ENCODE results near the gene TMOD1.
A peak's percentile ranks its signal among the peaks of the same experiment; 100 is the strongest.

Gene TMOD1

DNA sequence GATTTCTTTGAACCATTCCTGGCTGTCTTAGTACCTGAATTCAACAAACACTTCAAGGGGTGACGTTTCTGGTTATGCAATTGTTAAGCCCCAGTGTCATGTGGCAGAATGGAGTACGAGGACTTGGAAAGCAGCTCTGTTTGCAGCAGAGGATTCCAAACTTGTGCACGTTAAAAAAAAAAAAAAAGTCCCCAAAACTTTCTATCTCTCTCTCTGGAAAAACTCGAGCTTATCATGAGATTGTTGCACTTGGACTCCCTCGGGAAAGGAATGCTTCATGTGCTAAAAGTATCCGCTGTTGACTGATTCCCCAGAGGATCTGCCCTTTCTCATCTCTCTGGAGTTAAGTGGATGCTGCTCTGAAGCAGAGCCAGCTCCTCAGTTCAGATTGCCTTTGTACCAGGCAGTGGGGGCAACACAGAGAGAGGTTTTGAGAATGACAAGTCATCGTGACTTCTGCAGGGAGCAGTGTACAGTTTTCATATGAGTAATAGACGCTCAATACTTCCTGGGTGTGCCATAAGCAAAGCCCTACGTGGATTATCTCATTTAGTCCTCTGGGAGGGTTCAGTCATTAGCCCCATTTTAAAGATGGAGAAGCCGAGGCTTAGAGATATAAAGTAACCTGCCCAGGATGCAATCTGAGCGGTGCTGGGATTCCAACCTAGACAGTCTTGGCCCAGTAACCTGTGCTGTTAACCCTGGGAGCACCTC, 28.1 kb downstream of the TMOD1 start:
- Histone ChIP-seq H3K36me3 (replicated peaks; ENCODE audit: low read depth, low read length) (no peaks in the 10 kb centered on the region), H3K4me1 (ENCODE audit: low read length) (peaks cover 20% of the 10 kb centered on the region), H2AFZ (ENCODE audit: low read depth, low read length) (peak overlapping the region; percentile 71), H3K9ac (ENCODE audit: low read length) (peak overlapping the region; percentile 43; the same call in 1 of the 2 replicates), H3K4me3 (ENCODE audit: low read length) (peak overlapping the region; percentile 52), H3K9me3 (ENCODE audit: insufficient read depth, low read length) (no peaks in the 10 kb centered on the region), H3K27me3 (ENCODE audit: low read depth, low read length) (no peaks in the 10 kb centered on the region), H4K20me1 (ENCODE audit: insufficient read depth, low read length) (no peaks in the 10 kb centered on the region), H3K79me2 (ENCODE audit: low read length) (no peaks in the 10 kb centered on the region), H3K4me2 (ENCODE audit: low read length) (peak overlapping the region; percentile 68), H3K27ac (ENCODE audit: low read length) (no peak overlapping the region)
- no peak for TF ChIP-seq EZH2phosphoT487 (IDR thresholded peaks at IDR 0.05; ENCODE audit: low read depth)
- TF ChIP-seq, protein P1, sequence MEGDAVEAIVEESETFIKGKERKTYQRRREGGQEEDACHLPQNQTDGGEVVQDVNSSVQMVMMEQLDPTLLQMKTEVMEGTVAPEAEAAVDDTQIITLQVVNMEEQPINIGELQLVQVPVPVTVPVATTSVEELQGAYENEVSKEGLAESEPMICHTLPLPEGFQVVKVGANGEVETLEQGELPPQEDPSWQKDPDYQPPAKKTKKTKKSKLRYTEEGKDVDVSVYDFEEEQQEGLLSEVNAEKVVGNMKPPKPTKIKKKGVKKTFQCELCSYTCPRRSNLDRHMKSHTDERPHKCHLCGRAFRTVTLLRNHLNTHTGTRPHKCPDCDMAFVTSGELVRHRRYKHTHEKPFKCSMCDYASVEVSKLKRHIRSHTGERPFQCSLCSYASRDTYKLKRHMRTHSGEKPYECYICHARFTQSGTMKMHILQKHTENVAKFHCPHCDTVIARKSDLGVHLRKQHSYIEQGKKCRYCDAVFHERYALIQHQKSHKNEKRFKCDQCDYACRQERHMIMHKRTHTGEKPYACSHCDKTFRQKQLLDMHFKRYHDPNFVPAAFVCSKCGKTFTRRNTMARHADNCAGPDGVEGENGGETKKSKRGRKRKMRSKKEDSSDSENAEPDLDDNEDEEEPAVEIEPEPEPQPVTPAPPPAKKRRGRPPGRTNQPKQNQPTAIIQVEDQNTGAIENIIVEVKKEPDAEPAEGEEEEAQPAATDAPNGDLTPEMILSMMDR (IDR thresholded peaks at IDR 0.05; ENCODE audit: low read depth, low read length): no peak

DNA sequence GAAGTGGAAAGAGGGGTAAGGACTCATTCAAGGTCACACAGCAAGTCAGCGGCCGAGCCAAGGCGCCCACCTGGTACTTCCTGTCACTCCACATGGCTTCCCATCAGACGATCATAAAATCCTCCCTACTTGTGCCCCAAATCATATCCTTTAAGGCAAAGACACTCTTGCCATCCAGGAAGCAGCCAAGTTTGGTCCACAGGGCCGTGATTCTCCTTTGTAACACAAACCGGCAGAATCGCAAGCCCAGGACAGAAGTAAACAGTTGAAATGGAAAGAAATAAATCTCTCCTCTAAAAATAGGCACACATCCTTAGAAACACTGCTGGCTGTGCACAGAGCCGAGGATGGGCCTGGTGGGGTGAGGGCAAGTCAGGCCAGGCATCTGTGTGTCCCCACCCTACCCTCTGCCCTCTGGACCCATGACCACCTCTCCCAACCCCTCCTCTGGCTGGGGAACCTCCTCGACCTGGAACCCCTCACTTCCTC, 30.5 kb downstream of the TMOD1 start:
- no peak for TF ChIP-seq EZH2phosphoT487 (IDR thresholded peaks at IDR 0.05; ENCODE audit: low read depth)
- TF ChIP-seq, protein P1 (IDR thresholded peaks at IDR 0.05; ENCODE audit: low read depth, low read length): no peak
- Histone ChIP-seq H3K4me1 (ENCODE audit: low read length) (peaks cover 20% of the 10 kb centered on the region), H3K36me3 (replicated peaks; ENCODE audit: low read depth, low read length) (no peaks in the 10 kb centered on the region), H3K79me2 (ENCODE audit: low read length) (no peaks in the 10 kb centered on the region), H3K9me3 (ENCODE audit: insufficient read depth, low read length) (no peaks in the 10 kb centered on the region), H3K27ac (ENCODE audit: low read length) (no peak overlapping the region), H2AFZ (ENCODE audit: low read depth, low read length) (0 out of 2 replicates have a peak overlapping the region, but pooled peaks have one; percentile 34), H3K27me3 (ENCODE audit: low read depth, low read length) (peaks cover under 1% of the 10 kb centered on the region; the same call in 1 of the 2 replicates), H4K20me1 (ENCODE audit: insufficient read depth, low read length) (no peaks in the 10 kb centered on the region), H3K4me3 (ENCODE audit: low read length) (no peak overlapping the region), H3K4me2 (ENCODE audit: low read length) (no peak overlapping the region), H3K9ac (ENCODE audit: low read length) (no peak overlapping the region)

DNA sequence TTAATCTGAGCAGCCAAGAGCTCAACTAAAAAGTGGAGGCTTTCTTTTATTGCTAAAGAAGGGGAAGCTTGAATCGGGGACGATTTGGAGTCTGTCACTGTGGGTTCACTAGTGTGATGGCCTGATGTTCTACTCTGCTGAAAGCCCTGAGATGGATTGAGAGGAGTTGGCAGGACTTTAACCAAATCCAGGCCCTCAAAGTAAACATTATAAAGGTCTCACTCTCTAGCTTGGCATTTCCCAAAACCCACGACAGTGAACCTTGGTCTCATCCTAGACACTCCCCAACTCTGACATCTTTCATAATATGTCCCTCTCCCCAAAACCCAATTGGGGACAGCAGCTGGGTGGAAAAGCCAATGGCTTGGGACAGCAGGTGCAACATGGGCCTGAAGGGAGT, 32.7 kb downstream of the TMOD1 start:
- Histone ChIP-seq H3K9me3 (ENCODE audit: insufficient read depth, low read length) (no peaks in the 10 kb centered on the region), H3K27me3 (ENCODE audit: low read depth, low read length) (peaks cover 17% of the 10 kb centered on the region), H4K20me1 (ENCODE audit: insufficient read depth, low read length) (no peaks in the 10 kb centered on the region), H3K9ac (ENCODE audit: low read length) (no peak overlapping the region), H3K79me2 (ENCODE audit: low read length) (no peaks in the 10 kb centered on the region), H3K4me1 (ENCODE audit: low read length) (peaks cover 10% of the 10 kb centered on the region), H3K36me3 (replicated peaks; ENCODE audit: low read depth, low read length) (no peaks in the 10 kb centered on the region), H3K27ac (ENCODE audit: low read length) (no peak overlapping the region), H3K4me2 (ENCODE audit: low read length) (no peak overlapping the region), H2AFZ (ENCODE audit: low read depth, low read length) (no peak overlapping the region), H3K4me3 (ENCODE audit: low read length) (no peak overlapping the region)
- TF ChIP-seq, protein P1 (IDR thresholded peaks at IDR 0.05; ENCODE audit: low read depth, low read length): no peak
- TF ChIP-seq EZH2phosphoT487 (IDR thresholded peaks at IDR 0.05; ENCODE audit: low read depth): no peak

DNA sequence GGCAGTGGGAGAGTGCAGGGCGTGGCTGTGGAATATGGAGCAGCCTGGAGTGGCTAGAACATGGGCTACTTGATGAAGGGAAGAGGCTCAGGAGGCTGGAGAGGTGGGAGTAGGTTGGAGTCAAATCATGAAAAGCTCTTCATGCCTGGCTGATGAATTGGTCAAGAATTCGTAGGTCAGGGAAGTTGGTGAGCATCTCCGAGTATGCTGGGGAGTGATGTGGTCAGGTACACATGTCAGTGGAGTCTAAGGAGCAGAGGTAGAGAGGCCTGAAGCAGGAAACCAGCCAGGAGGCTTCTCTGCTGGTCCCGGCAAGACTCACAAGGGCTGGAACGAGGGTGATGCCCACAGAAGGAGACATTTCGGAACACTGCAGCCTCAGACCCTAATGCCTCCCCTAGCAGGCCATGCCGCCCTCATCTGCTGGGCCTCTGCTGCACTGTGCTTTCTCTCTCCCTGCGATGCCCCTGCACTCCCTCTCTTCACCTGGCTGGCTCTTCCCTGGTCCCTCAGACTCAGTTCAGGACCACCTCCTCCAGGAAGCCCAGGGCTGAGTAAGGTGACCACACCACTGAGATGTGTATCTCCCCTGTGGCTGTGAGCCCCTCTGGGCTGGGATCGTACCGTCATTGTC, 33.6 kb downstream of the TMOD1 start:
- H3K4me1 ChIP-seq (ENCODE audit: low read length): peaks cover 1% of the 10 kb centered on the region
- no peaks in the 10 kb centered on the region for H4K20me1 ChIP-seq (ENCODE audit: insufficient read depth, low read length)
- no peaks in the 10 kb centered on the region for H3K9me3 ChIP-seq (ENCODE audit: insufficient read depth, low read length)
- no peak overlapping the region for H2AFZ ChIP-seq (ENCODE audit: low read depth, low read length)
- H3K79me2 ChIP-seq (ENCODE audit: low read length): no peaks in the 10 kb centered on the region
- peaks cover 20% of the 10 kb centered on the region for H3K27me3 ChIP-seq (ENCODE audit: low read depth, low read length)
- TF ChIP-seq EZH2phosphoT487 (IDR thresholded peaks at IDR 0.05; ENCODE audit: low read depth): no peak
- TF ChIP-seq, protein P1 (IDR thresholded peaks at IDR 0.05; ENCODE audit: low read depth, low read length): no peak
- H3K36me3 ChIP-seq (replicated peaks; ENCODE audit: low read depth, low read length): no peaks in the 10 kb centered on the region
- no peak overlapping the region for H3K9ac ChIP-seq (ENCODE audit: low read length)
- H3K27ac ChIP-seq (ENCODE audit: low read length): no peak overlapping the region
- H3K4me3 ChIP-seq (ENCODE audit: low read length): no peak overlapping the region
- no peak overlapping the region for H3K4me2 ChIP-seq (ENCODE audit: low read length)

Data from OCI-LY3 (cell line).